ENCODE measurements around the gene IGFBPL1.
"Not testable (repeated sequence)": the region's sequence is repeated elsewhere in the genome, so short reads cannot be mapped to it uniquely, and the experiment has no call there.

The IGFBPL1 gene

DNA sequence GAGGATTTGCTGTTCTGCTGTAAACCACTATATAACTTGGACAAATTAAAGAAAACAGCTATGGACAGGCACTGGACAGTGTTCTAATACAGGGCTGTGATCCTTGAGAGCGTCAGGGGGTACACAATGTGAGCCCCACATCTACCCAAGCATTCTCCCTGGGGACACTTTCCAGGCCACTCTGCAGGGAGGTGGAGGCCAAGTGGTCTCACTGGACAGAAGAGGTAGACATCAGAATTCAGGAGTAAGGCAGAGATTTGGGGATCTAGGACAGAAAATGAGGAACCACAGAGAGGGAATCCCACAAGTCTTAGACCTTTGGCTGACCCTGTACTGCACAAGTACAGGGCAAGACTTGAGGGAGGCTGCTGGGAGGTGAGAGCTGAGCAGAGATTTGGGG, 3.8 kb upstream of the IGFBPL1 start:
- no peak for DNase-seq

- DNase-seq, result no peak
Measured at GRCh38 chr9:38424918-38425317, 664 bp upstream of the IGFBPL1 start.

- no peak for DNase-seq
Measured at GRCh38 chr9:38423273-38423972, 831 bp downstream of the IGFBPL1 start.

DNA sequence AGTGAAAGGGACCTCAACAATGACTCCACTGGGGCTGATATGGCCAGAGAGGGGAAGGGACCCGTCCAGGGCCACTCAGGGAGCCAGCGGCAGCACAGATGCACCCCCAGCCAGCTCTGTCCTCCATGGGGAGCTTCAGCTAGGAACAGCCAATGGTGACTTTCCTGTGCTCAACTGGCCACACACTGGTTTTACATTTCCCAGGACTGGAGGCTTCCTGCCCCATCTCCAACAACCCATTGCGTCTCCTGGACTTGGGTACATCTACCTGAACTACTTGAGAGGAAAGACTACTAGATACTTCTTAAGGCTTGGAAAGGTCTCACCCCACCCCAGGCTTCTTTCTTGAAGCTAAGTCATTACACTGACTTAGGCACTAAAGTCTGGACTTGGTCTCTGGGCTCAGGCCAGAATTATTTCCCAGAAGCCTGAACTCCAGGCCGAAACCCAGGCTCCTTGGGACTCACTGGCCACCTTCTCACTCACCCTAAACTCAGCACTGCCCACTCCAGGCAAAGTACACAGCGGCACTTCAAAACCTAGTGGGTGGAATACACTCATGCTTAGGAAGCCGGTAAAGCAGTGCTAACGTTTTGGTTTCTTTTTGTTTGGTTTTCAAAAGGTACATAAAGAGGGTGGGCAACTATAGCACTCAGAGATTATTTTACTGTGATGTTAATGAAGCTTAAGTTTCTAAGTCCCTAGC, 1.5 kb downstream of the IGFBPL1 start:
- no peak for DNase-seq

DNA sequence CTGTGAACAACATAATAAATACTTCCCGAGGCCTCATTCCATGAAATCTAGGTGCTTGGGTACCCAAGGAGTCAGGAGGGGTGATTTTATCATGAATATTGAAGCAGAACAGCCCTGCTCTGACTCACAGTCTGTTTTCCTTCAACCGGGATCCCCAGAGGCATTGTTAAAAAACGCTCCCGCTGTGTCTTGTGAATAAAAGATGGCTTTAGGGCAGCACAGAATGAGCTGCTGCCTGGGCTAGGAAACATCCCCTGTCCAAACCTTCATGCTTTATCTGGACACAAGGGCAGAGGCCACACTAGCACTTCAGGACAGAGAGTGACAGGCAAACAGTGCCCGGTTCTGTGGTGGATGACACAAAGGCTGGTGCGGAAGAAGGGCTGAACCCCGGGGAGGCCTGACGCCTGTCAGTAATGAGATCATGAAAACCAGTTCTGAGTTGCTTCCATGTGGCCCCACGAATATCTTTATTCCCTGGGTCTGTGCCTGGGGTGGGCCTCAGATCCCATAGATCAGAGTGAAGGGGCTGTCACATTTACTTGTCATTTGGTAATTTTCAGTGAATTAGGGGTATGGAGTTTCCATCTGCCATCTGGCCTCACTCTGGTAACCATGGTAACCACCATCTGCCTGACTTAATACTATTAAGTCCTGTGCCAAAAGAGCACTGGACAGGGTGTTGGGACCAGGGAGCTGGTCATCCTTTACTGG, 2.6 kb downstream of the IGFBPL1 start:
- no peak for DNase-seq

DNA sequence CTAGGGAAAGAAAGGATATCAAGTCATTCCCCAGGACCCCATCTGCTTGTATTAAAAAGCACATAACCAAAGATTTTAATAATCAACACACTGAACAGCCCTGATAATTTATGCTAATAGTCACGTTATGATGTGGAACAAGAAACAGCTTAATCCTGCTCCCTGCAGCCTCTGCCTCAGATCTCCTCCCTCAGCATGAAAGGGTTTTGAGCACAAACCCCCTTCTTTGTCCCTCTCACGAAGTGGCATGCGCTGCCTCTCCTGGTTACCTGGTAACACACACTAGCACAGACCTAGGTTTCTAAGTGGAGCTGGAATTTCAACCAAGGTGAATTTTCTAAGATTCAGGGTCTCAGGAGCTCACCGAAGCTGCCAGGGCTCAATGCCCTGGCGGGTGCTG, 5.1 kb downstream of the IGFBPL1 start:
- no peak for DNase-seq

DNA sequence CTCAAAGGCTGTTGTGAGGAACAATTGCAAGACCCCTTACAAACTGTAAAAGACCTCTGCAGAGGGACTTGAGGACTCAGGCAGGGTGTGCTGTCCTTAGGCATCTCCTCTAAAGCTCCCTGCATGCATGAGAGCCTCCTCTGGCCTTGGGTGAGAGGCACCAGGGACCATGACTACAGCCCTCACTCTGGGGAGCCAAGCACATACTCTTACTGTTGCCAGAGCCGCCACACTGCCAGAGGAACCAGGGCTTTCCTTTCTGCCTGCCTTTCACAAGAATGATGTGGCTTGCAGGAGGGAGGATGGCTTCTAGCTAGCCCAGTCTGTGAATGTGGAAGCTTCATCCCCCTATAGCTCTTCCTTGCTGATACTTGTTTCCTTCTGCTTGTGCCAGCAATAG, 5.9 kb downstream of the IGFBPL1 start:
- no peak for DNase-seq

DNA sequence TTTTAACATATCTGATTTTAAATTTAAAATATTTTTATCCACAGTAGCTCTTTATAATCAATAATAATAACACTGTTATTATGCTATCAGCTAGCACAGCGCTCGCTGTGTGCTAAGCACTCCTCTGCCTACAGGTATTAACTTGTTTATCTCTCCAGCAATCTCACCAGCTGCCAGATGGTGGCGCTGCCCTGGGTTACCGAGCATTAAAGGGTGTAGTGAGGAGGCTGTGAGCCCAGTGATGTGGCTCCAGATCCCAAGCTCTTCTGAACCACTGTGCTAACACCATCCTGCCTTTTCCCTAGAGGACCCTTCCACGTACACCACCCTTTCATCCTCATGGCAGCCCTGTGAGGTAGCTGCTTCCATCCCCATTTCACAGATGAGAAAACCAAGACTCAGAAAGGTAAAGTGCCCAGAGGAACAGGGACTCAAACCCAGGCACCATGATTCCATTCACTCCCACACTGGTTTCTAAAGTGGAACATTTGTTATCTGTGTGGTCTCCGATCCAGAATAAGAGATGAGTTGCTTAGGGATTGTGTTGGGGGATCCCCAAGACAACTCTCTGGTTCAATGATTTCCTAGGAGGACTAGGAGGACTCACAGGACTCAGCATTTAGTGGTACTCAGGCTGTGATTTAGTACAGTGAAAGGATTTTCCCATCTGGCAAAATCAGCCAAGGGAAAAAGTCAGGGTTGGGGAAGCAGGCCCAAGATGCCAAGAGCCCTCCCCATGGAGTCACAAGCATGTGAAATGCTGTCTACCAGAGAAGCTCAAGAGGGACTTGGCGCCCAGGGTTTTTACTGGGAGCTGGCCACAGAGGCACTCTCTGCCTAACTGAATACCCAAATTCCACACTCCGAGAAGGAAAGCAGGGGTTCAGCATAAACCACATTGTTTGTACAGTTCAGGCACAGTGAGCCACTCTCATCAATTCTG, 7.0 kb downstream of the IGFBPL1 start:
- DNase-seq, result peak in 1 of 2 experiments; percentile 6

- DNase-seq, result no peak
Measured at GRCh38 chr9:38416461-38416860, 7.8 kb downstream of the IGFBPL1 start.

GRCh38 chr9:38415856-38416255, 8.4 kb downstream of the IGFBPL1 start:
- no peak for DNase-seq

GRCh38 chr9:38414040-38414723, 10.1 kb downstream of the IGFBPL1 start:
- no peak for DNase-seq

DNA sequence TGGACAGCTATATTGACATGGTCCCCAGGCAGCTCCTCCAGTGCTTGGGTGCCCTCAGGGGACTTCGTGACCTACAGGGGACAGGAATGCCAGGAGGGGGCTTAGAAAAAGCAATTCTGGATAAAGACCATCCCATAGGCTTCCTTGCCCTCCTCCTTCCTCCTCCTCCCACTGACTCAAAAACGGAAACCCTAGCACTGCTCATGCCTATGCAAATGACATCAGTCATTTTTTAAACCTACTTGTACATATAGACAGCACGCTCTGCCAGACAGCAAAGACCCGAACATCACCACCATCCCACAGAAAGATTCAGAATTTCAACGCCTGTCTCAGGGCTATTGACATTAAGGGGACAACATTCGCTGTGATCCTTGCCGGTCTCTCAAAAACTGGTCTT, 11.0 kb downstream of the IGFBPL1 start:
- DNase-seq, result no peak

- DNase-seq, result no peak
Measured at GRCh38 chr9:38412751-38413150, 11.5 kb downstream of the IGFBPL1 start.

DNA sequence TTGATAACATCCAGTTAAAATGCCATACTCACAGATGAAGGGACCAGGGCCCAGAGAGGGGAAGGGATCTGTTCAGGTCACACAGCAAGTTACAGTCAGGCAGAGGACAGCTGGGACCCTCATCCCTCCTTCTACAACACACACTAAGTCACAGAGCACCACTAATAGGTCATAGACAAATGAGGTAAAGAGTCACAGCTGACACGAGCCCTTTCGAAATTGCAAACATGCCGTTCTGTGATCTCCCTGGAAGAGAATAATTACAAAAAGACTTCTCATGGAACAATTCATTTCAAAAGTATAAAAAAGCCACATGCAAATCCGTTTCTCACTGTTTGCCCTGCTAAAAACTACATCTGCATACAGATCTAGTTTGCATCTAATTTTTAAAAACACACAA, 15.5 kb downstream of the IGFBPL1 start:
- no peak for DNase-seq

GRCh38 chr9:38406476-38407186, 17.6 kb downstream of the IGFBPL1 start:
- no peak for DNase-seq

DNA sequence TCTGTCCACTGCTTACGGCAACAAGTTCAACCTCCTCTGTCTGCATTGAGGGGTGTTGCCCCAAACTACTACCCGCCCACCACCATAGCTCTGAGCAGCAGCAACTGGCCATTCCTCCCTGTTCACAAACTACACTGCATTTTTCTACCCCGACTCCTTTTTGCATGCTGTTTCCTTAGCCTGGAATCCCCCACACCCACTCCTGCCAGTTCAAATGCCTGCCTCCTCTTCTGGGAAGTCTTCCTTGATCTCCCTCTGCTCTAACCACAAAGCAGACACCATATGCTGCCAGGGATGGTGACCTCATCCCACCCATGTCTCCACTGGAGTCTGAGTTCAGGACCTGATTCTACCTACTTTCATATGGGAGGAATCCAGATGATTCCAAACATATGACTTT, 18.5 kb downstream of the IGFBPL1 start:
- no peak for DNase-seq

- no peak for DNase-seq
Measured at GRCh38 chr9:38404314-38404713, 19.9 kb downstream of the IGFBPL1 start.

DNA sequence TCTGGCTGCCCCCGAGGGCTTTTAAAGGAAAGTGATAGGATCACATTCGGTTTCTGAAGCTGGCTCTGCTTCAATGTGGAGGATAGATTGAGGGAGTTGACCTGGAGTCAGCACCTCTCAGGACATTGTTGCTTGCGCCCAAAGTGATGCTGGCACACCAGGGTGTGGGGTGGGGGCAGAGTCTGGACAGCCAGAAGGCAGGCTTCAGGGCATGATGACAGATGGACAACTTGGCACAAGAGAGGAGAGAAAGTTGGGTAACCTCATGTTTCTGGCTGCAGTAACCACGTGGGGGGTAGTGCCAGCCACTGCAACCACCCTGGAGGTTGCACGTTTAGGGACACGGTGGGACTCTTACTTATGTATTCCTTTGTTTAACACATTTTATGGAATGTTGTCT, 22.3 kb downstream of the IGFBPL1 start:
- DNase-seq, result no peak

GRCh38 chr9:38399191-38399590, 25.1 kb downstream of the IGFBPL1 start:
- DNase-seq, result not testable (repeated sequence)

- DNase-seq, result no peak
Measured at GRCh38 chr9:38396371-38396671, 27.9 kb downstream of the IGFBPL1 start.

DNA sequence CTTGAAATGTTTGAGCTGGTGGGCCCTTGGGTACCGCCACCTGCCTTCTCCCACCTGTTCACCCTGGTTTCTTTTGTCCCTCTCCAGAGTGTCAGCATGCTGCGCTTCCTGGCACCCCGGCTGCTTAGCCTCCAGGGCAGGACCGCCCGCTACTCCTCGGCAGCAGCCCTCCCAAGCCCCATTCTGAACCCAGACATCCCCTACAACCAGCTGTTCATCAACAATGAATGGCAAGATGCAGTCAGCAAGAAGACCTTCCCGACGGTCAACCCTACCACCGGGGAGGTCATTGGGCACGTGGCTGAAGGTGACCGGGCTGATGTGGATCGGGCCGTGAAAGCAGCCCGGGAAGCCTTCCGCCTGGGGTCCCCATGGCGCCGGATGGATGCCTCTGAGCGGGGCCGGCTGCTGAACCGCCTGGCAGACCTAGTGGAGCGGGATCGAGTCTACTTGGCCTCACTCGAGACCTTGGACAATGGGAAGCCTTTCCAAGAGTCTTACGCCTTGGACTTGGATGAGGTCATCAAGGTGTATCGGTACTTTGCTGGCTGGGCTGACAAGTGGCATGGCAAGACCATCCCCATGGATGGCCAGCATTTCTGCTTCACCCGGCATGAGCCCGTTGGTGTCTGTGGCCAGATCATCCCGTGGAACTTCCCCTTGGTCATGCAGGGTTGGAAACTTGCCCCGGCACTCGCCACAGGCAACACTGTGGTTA, 28.4 kb downstream of the IGFBPL1 start:
- DNase-seq, result no peak
